DMS53 treated with DMSO at 0.1 percent for 48 hours (cell line): ENCODE results near the gene EFCAB10.
"Not testable (repeated sequence)": the region's sequence is repeated elsewhere in the genome, so short reads cannot be mapped to it uniquely, and the experiment has no call there.

Source experiments
- DNase-seq: peaks from one replicate; lab custom pipeline; 2025; ENCODE audit not compliant: unreplicated experiment; lab: John Stamatoyannopoulos, UW

The EFCAB10 gene

DNA sequence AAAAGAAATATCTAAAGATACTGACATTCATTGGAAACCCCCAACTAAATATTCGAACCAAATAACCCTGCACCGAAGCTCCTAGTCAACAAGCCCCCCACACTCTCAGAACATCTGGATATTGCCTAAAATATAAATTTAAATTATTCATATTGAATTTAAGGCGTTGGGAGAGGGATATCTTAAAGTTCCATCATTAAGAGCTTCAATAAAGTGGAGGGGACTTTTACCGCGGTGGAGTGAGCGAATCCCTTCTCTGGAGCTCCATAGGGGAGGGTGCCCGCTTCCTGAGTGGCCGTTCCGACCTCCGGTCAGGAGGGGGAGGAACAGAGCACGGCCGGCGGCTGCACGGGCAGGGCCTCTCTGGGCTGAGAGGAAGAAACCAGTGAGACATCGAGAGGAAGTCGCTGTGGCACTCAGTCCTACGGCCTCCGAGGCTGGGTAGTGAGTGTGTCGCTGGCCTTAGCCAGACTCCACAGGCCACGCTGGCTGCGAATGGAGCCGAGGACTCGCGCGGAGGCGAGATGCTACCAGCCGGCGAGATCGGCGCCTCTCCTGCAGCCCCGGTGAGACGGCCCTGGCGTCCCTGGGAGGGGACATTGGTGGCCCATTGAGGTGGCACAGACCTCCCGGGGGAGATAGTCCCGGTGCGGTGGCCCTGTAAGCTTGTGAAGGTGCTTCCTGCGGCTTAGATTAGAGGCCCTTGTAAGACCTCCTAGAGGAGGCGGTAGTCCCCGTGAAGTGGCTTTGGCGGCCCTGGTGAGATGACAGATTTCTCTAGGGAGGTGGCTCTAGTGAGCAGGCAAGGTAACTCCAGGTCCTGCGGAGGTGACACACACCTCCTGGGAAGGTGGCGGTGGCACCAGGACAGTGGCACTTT lies 49.3 kb downstream of the EFCAB10 start, which contains the start of gene RINT1:
TSS of gene RINT1 (plus strand) at position 410 of the 880 bp plus-strand sequence. CDS start at position 525, 115 bp downstream.
- peak; percentile 92 for DNase-seq

DNA sequence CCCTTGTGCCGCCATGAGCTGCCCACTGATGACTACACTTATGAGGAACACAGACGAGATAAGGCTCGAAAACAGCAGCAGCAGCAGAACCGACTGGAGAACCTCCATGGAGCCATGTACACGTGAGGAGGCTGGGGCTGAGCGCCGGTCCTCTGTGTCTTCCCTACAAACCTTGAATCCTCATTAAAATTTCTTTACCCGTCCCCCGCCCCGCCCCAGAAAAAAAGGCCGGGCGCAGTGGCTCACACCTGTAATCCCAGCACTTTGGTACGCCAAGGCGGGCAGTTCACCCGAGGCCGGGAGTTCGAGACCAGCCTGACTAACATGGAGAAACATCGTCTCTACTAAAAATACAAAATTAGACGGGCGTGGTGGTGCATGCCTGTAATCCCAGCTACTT lies 50.7 kb downstream of the EFCAB10 start:
- DNase-seq: no peak

DNA sequence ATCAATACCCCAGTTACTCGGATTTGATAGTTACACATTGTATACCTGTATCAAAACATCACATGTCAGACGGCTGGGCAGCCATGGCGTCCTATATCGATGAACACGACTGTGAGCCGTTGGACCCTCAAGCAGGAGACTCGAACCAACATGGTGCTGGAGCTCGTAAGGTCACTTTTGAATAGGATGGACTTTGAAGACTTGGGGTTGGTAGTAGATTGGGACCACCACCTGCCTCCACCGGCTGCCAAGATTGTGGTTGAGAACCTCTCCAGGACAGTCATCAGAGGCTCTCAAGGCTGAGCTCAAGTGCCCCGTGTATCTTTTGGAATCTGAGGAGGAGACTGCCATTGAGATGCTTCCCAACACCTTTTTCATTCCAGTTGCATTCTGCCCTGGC lies 51.2 kb downstream of the EFCAB10 start:
- DNase-seq: no peak

DNA sequence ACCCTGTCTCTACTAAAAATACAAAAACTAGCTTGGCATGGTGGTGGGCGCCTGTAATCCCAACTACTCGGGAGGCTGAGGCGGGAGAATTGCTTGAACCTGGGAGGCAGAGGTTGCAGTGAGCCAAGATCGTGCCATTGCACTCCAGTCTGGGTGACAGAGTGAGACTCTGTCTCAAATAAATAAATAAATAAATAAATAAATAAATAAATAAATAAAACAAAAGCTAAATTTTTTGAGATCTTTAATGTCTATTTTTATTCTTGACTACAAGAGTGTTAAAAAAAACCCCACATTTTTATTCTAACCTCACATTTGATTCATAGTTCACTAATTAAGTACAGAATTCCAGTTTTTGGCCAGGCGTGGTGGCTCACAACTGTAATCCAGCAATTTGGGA lies 53.6 kb downstream of the EFCAB10 start:
- not testable (repeated sequence) for DNase-seq

DNA sequence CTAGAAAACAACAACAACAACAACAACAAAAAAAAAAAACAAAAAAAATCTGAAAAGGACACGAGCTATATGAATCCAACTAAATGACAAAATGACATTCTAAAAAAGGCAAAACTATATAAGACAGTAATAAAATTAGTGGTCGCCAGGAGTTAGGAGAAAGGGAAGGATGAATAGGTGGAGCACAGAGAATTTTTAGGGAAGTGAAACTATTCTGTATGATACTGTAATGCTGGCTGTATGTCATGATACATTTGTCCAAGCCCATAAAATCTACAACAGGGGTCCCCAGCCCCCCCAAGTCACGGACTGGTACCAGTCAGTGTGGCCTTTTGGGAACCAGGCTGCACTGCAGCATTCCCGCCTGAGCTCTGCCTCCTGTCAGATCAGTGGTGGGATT lies 56.5 kb downstream of the EFCAB10 start:
- no peak for DNase-seq

DNA sequence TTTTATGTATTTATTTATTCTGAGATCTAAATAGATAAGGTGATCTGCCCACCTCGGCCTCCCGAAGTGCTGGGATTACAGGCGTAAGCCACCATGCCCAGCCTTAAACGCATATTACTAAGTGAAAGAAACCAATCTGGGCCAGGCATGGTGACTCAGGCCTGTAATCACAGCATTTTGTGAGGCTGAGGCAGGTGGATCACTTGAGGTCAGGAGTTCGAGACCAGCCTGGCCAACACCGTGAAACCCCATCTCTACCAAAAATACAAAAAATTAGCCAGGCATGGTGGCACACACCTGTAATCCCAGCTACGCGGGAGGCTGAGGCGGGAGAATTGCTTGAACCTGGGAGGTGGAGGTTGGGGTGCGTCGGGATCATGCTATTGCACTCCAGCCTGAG lies 56.9 kb downstream of the EFCAB10 start:
- not testable (repeated sequence) for DNase-seq

DNA sequence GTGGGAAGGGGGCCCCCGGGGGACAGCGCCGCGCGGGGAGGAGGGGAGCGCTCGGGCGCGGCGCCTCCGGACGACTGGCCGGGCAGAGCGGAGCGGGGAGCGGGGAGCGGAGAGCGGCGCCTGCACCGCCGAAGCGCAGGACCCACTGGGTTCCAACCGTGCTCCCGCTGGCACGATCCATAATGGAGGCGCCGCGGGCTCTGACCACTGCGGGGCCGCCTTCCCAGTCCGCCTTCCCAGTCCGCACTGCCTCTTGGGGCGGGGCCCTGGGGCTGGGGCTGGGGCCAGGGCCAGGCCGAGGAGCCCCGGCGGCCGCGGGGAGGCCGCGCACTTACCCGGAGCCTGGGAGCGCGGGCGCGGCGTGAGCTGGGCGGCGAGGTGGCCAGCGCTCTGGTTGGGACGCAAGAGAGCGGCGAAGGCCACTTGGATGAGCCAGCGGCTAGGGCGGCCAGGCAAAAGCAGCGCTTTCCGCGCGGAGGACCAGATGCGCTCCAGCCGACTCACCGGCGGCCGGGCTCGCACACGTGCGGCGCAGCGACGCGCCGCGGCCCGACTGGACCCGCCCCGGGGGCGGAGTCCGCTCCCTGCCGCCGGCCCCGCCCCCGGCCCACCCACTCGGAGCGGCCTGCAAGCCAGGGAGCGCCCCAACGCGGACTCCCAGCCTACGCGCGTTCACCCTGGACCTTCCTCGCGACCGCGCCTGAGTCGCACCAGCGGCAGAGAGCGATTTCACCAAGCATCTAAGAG lies 59.4 kb downstream of the EFCAB10 start, which contains the start of gene PUS7:
TSS of gene PUS7 (minus strand) at position 555 of the 747 bp plus-strand sequence. CDS start 13,759 bp downstream, outside the sequence.
- peak; percentile 88 for DNase-seq

DNA sequence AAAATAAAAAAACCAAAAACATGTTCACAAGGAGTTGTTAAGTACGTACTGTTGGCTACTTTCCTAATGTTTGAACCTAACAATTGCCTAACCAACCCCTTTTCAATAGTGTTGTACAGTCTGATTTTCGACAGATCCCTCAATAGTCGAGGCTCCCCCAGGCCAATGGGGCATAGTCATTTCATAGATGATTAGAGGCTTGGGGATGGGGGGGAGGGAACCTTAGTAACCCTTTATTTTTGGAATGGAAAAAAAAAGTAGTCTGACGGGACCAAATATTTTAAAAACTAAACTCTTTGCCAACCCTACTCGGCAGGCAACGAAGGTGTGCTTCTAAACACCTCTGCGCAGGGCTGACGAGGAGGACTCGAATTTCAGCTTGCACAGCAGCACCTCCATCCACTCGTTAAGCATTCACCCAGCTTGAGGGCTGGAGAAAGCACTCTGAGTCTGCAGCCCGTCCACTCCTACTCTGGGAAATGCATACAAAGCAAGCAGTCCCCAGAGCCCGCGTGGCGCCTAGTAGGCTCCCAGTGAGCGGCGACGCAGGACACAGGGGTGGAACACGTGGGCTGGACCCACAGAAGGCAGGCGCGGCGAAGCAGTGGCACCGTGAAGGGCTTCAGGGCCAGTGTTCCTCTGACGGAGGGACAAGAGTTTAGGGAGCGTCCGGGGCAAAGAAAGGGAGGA lies 60.1 kb downstream of the EFCAB10 start:
- DNase-seq: peak; percentile 34

DNA sequence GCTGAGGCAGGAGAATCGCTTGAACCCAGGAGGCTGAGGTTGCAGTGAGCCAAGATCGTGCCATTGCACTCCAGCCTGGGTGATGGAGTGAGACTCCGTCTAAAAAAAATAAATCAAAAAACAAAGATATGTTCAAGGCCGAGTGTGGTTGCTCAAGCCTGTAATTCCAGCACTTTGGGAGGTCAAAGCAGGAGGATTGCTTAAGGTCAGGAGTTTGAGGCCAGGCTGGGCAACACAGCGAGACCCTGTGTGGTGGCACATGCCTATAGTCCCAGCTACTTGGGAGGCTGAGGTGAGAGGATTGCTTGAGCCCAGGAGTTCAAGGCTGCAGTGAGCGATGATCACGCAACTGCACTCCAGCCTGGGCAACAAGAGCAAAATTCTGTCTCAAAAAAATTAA lies 60.7 kb downstream of the EFCAB10 start:
- DNase-seq: not testable (repeated sequence)

DNA sequence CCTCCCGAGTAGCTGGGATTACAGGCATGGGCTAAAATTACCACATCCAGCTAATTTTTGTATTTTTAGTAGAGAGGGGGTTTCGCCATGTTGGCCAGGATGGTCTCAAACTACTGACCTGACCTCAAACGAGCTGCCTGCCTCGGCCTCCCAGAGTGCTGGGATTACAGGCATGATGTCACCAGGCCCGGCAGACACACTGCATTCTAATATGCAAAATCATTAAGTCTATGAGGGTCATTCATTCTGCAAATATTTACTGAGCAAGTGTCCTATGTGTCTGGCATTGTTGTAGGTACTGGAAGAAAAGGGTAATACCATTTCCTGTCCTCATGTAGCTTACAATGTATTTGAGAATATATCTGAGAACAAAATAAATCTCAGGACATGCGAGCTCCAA lies 61.9 kb downstream of the EFCAB10 start:
- no peak for DNase-seq

DNA sequence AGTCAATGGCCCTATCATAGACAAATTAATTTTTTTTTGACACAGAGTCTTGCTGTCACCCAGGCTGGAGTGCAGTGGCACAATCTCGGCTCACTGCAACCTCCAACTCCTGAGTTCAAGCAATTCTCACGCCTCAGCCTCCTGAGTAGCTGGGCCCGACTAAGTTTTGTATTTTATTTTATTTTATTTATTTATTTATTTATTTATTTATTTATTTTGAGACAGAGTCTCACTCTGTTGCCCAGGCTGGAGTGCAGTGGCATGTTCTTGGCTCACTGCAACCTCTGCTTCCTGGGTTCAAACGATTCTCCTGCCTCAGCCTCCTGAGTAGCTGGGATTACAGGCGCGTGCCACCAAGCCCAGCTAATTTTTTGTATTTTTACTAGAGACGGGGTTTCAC lies 65.7 kb downstream of the EFCAB10 start:
- DNase-seq: not testable (repeated sequence)
